CD14-positive monocyte (primary cell): Measurements from ENCODE around the gene WLS. TPM values are rescaled to one million over a fixed set of nuclear protein-coding genes. Genes with fewer than 3 reads are reported as not detected.

Source experiments
- DNase-seq, 3 donors: peaks; one replicate each; pipeline ENCODE4 v3.0.0-alpha.2; 2011 to 2022
- H2AFZ ChIP-seq: 2 replicates; pipeline ENCODE4 v1.6.0; 2012; ENCODE audit warnings: mild to moderate bottlenecking, low read depth, low read length, inconsistent platforms; ENCODE audit not compliant: insufficient read depth, poor library complexity, severe bottlenecking
- H3K27ac ChIP-seq, 2 donors: 1 replicate in 1 of 2; 2 replicates in 1 of 2; pipeline ENCODE4 v1.5.1; 2012 to 2013; ENCODE audit warnings: low read length in 2 of 2, control low read depth in 1 of 2, inconsistent platforms in 1 of 2, low read depth in 1 of 2, mild to moderate bottlenecking in 1 of 2
- H3K27me3 ChIP-seq, 2 donors: one replicate each; pipeline versions ENCODE4 v1.6.0 to v1.6.1; 2011 to 2013; ENCODE audit warnings: low read length in 2 of 2; ENCODE audit not compliant: control insufficient read depth in 2 of 2, insufficient read depth in 2 of 2
- H3K36me3 ChIP-seq, 2 donors: replicated peaks in 1 of 2; 1 replicate in 1 of 2; 2 replicates in 1 of 2; pipeline versions ENCODE4 v1.5.1 to v1.6.1; 2012 to 2013; ENCODE audit warnings: low read length in 2 of 2, control low read depth in 1 of 2, inconsistent platforms in 1 of 2, mild to moderate bottlenecking in 1 of 2; ENCODE audit not compliant: insufficient read depth in 2 of 2, control insufficient read depth in 1 of 2
- H3K4me1 ChIP-seq, 2 donors: 1 replicate in 1 of 2; 2 replicates in 1 of 2; pipeline versions ENCODE4 v1.5.1 to v1.6.1; 2012 to 2013; ENCODE audit warnings: low read length in 2 of 2, control low read depth in 1 of 2, inconsistent platforms in 1 of 2, mild to moderate bottlenecking in 1 of 2, moderate library complexity in 1 of 2; ENCODE audit not compliant: insufficient read depth in 2 of 2, control insufficient read depth in 1 of 2
- H3K4me2 ChIP-seq: replicated peaks from 2 replicates; pipeline ENCODE3; 2012; ENCODE audit warnings: low read length, moderate library complexity, mild to moderate bottlenecking; ENCODE audit not compliant: poor library complexity, severe bottlenecking; ENCODE audit errors: extremely low read depth
- H3K4me3 ChIP-seq, 3 experiments: fragments of 200-600 bp in 1 of 3; sonication (generic) in 1 of 3; replicated peaks in 1 of 3; 1 replicate in 2 of 3; 2 replicates in 1 of 3; pipeline ENCODE4 v1.5.1; 2011 to 2013; ENCODE audit warnings: low read length in 3 of 3, mild to moderate bottlenecking in 3 of 3, control low read depth in 2 of 3, low read depth in 2 of 3, inconsistent platforms in 1 of 3, moderate library complexity in 1 of 3
- H3K79me2 ChIP-seq: 2 replicates; pipeline ENCODE4 v1.6.0; 2012; ENCODE audit warnings: mild to moderate bottlenecking, control low read depth, inconsistent platforms, low read length, moderate library complexity; ENCODE audit not compliant: insufficient read depth
- H3K9ac ChIP-seq: 2 replicates; pipeline ENCODE4 v1.6.0; 2017; ENCODE audit warnings: low read length, mild to moderate bottlenecking; ENCODE audit not compliant: insufficient read depth, poor library complexity, severe bottlenecking
- H3K9me3 ChIP-seq, 2 donors: replicated peaks in 1 of 2; 1 replicate in 1 of 2; 2 replicates in 1 of 2; pipeline versions ENCODE4 v1.5.1 to v1.6.1; 2012 to 2013; ENCODE audit warnings: low read length in 2 of 2, control low read depth in 1 of 2; ENCODE audit not compliant: control insufficient read depth in 1 of 2, insufficient read depth in 1 of 2
- H4K20me1 ChIP-seq: 2 replicates; pipeline ENCODE4 v1.6.0; 2012; ENCODE audit warnings: mild to moderate bottlenecking, low read length, control low read depth, moderate library complexity; ENCODE audit not compliant: insufficient read depth
- H3K27ac Mint-ChIP-seq, 7 donors: one replicate each; pipeline ENCODE4 v1.8.0; 2020; ENCODE audit warnings: mild to moderate bottlenecking in 7 of 7, mixed read lengths in 7 of 7, moderate library complexity in 6 of 7, inconsistent platforms in 2 of 7
- H3K27me3 Mint-ChIP-seq, 3 donors: one replicate each; pipeline ENCODE4 v1.8.0; 2021 to 2022; ENCODE audit warnings: low read depth in 3 of 3, mild to moderate bottlenecking in 3 of 3, mixed read lengths in 3 of 3, moderate library complexity in 3 of 3, inconsistent platforms in 1 of 3
- H3K36me3 Mint-ChIP-seq, 2 donors: one replicate each; pipeline ENCODE4 v1.8.0; 2020; ENCODE audit warnings: mixed read lengths in 2 of 2, inconsistent platforms in 1 of 2, mild to moderate bottlenecking in 1 of 2
- H3K4me1 Mint-ChIP-seq: one replicate; pipeline ENCODE4 v1.8.0; 2020; ENCODE audit warnings: mild to moderate bottlenecking, mixed read lengths
- H3K4me3 Mint-ChIP-seq, 2 donors: one replicate each; pipeline ENCODE4 v1.8.0; 2020; ENCODE audit warnings: mild to moderate bottlenecking in 2 of 2, mixed read lengths in 2 of 2, moderate library complexity in 1 of 2
- H3K9me3 Mint-ChIP-seq, 7 donors: one replicate each; pipeline ENCODE4 v1.8.0; 2020 to 2022; ENCODE audit warnings: mixed read lengths in 7 of 7, mild to moderate bottlenecking in 6 of 7, moderate library complexity in 6 of 7, inconsistent platforms in 2 of 7
- CTCF ChIP-seq: fragments of 200-600 bp; IDR thresholded peaks from one replicate; pipeline ENCODE4 v1.8.0; 2022; ENCODE audit warnings: antibody characterized with exemption, mild to moderate bottlenecking
- WGBS: methylation state at CpG from one replicate; pipeline ENCODE4 v1.1.5; 2013; ENCODE audit warnings: missing lambda C conversion rate; ENCODE audit not compliant: insufficient coverage; 5-methylcytosine and 5-hydroxymethylcytosine counted together
- intact Hi-C, 2 donors: fragments of 100-400 bp; cut with micrococcal nuclease; formaldehyde crosslinking; loops; one replicate each; pipeline versions ENCODE4 v1.15.0 to v1.15.1; 2023
- polyA plus RNA-seq, 3 donors: library from polyadenylated mRNA; depleted of rRNA in 1 of 3; unstranded in 2 of 3; stranded (reverse) in 1 of 3; fragments of 300-500 nt in 2 of 3; fragments of >200 nt in 1 of 3; fragmentation: Illumina TruSeq in 2 of 3; gene quantifications; 1 replicate in 2 of 3; 2 replicates in 1 of 3; pipeline ENCODE4 v1.2.3, GENCODE V29; 2012 to 2021

The WLS gene
- polyA plus RNA-seq, 3 donors, result 29.8 to 46.3 (median 34.6) TPM

- no peak overlapping the region for H2AFZ ChIP-seq
- no peak for TF ChIP-seq CTCF
- no peak overlapping the region for H3K27ac ChIP-seq
- Mint-ChIP-seq H3K9me3 (no peaks in the 10 kb centered on the region), H3K27me3 (peaks cover 0 to 2% (median 0%) of the 10 kb centered on the region in 3 donors), H3K27ac (no peak overlapping the region), H3K36me3 (peaks cover 45 to 49% of the 10 kb centered on the region in 2 donors), H3K4me1 (no peaks in the 10 kb centered on the region), H3K4me3 (no peak overlapping the region)
- H3K79me2 ChIP-seq, result no peaks in the 10 kb centered on the region
- peaks cover 58 to 95% of the 10 kb centered on the region in 2 donors for H3K36me3 ChIP-seq
- H3K4me1 ChIP-seq, result no peaks in the 10 kb centered on the region
- 91% methylated on average over 6 of the region's 10 CpGs for WGBS
- H3K4me3 ChIP-seq, result no peak overlapping the region
- H3K9ac ChIP-seq, result no peak overlapping the region
- no peaks in the 10 kb centered on the region for H3K27me3 ChIP-seq
- H4K20me1 ChIP-seq, result no peaks in the 10 kb centered on the region
- intact Hi-C loops, result no loop called here
- no peaks in the 10 kb centered on the region for H3K9me3 ChIP-seq
- DNase-seq, result no peak
- H3K4me2 ChIP-seq, result no peak overlapping the region
Measured at GRCh38 chr1:68145418-68146126, 86.8 kb downstream of the WLS start.

- H3K4me1 ChIP-seq, result no peaks in the 10 kb centered on the region
- no peaks in the 10 kb centered on the region for H3K9me3 ChIP-seq
- Mint-ChIP-seq H3K4me3 (no peak overlapping the region), H3K4me1 (no peaks in the 10 kb centered on the region), H3K27me3 (peaks cover 0 to 2% (median 0%) of the 10 kb centered on the region in 3 donors), H3K27ac (no peak overlapping the region), H3K9me3 (no peaks in the 10 kb centered on the region), H3K36me3 (peaks cover 45 to 55% of the 10 kb centered on the region in 2 donors)
- no peak for DNase-seq
- no peak overlapping the region for H3K4me3 ChIP-seq
- TF ChIP-seq CTCF, result no peak
- no peak overlapping the region for H3K27ac ChIP-seq
- no peaks in the 10 kb centered on the region for H3K79me2 ChIP-seq
- peaks cover 54 to 95% of the 10 kb centered on the region in 2 donors for H3K36me3 ChIP-seq
- no peaks in the 10 kb centered on the region for H3K27me3 ChIP-seq
- H2AFZ ChIP-seq, result no peak overlapping the region
- no peaks in the 10 kb centered on the region for H4K20me1 ChIP-seq
- no peak overlapping the region for H3K4me2 ChIP-seq
- WGBS, result 92% methylated on average over 2 of the region's 4 CpGs
- no peak overlapping the region for H3K9ac ChIP-seq
- intact Hi-C loops, result no loop called here
Measured at GRCh38 chr1:68144856-68145255, 87.5 kb downstream of the WLS start.
